ENCODE results near the gene CERS2.

DNA sequence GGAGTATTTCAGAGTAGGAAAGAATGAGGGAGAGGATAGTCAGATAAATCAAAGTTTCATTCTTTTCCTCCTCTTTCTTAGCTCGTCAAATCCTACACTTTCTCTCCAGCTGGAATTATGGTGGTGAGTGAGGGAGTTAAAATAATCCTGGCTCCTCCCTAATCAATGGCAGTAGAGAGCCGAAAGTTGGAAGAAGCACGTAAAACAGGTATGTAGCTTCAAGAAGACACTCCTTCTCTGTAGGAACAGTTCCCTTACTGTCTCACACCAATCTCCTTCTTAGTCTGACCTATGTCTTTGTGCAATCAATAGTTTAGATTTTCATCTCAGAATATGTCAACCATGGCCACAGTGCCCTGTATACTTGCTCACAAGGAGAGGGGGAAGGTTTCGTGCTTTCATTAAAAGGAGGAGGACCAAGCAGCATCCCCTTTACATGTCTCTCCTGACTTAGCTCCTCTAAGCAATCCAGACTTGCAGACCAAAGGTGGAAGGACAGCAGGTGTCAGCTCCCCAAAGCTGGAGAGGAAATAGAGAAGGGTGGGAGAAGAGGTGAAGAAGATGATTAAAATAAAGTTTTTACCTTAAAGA is 31.2 kb upstream of the CERS2 start:
- TF ChIP-seq, protein P1, sequence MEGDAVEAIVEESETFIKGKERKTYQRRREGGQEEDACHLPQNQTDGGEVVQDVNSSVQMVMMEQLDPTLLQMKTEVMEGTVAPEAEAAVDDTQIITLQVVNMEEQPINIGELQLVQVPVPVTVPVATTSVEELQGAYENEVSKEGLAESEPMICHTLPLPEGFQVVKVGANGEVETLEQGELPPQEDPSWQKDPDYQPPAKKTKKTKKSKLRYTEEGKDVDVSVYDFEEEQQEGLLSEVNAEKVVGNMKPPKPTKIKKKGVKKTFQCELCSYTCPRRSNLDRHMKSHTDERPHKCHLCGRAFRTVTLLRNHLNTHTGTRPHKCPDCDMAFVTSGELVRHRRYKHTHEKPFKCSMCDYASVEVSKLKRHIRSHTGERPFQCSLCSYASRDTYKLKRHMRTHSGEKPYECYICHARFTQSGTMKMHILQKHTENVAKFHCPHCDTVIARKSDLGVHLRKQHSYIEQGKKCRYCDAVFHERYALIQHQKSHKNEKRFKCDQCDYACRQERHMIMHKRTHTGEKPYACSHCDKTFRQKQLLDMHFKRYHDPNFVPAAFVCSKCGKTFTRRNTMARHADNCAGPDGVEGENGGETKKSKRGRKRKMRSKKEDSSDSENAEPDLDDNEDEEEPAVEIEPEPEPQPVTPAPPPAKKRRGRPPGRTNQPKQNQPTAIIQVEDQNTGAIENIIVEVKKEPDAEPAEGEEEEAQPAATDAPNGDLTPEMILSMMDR (IDR thresholded peaks at IDR 0.05): no peak
- TF ChIP-seq POLR2A (IDR thresholded peaks at IDR 0.05): no peak
